Suprapubic skin (tissue), 4 donors: ENCODE measurements around the gene SLC35E1.

Experiments used
- CTCF ChIP-seq, 2 donors: fragments of 200-600 bp in 1 of 2; fragments of 450-650 bp in 1 of 2; sonication (generic) in 1 of 2; IDR thresholded peaks; one replicate each; pipeline ENCODE4 v1.5.1; 2016 to 2019; ENCODE audit warnings: antibody characterized with exemption in 2 of 2, mild to moderate bottlenecking in 1 of 2, moderate library complexity in 1 of 2
- EP300 ChIP-seq: sonication (generic); formaldehyde crosslinking; IDR thresholded peaks from one replicate; pipeline ENCODE4 v1.6.1; 2017; ENCODE audit warnings: antibody characterized with exemption
- POLR2A ChIP-seq, 2 donors: fragments of 450-650 bp; IDR thresholded peaks; one replicate each; pipeline ENCODE4 v1.6.1; 2017; ENCODE audit warnings: antibody characterized with exemption in 2 of 2, mild to moderate bottlenecking in 2 of 2, moderate library complexity in 2 of 2
- POLR2AphosphoS5 ChIP-seq, 3 donors: sonication (generic); formaldehyde crosslinking; IDR thresholded peaks; one replicate each; pipeline ENCODE4 v1.6.1; 2017; ENCODE audit warnings: antibody characterized with exemption in 3 of 3

DNA sequence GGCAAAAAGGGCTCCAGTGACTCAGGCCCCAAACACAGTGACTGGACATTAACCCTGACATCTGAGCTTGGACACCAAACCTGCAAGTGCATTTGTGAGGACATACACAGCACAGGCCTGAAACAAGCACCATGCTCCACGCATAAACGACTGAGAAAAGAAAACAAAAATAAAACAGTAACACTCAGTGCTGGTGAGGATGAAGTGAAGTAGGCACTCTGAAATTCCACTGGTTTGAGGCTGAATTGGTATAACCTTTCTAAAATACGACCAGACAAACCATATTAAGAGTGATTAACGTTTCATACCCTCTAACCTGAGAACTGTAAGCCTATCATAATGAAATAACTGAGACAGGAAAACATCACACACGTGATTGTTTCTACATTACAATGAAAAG, 5.5 kb downstream of the SLC35E1 start:
- TF ChIP-seq POLR2A (IDR thresholded peaks at IDR 0.05) (no peak), POLR2AphosphoS5 (IDR thresholded peaks at IDR 0.05) (no peak), CTCF (IDR thresholded peaks at IDR 0.05) (no peak), EP300 (no peak)
